Left ventricle myocardium inferior (tissue), 1 donor: ENCODE results near the gene CD79A. TPM values are rescaled to one million over a fixed set of nuclear protein-coding genes. Genes with fewer than 3 reads are reported as not detected.

ENCODE experiments used
- DNase-seq: peaks from one replicate; pipeline ENCODE4 v3.0.0-alpha.2; 2020
- H3K27ac ChIP-seq: fragments of 200-600 bp; replicated peaks from 2 replicates; pipeline ENCODE4 v1.8.0; 2021
- H3K27me3 ChIP-seq: fragments of 200-600 bp; 2 replicates; pipeline ENCODE4 v1.8.0; 2021; ENCODE audit warnings: low read depth
- H3K36me3 ChIP-seq: fragments of 200-600 bp; 2 replicates; pipeline ENCODE4 v1.8.0; 2021
- H3K4me1 ChIP-seq: fragments of 200-600 bp; 2 replicates; pipeline ENCODE4 v1.8.0; 2021
- H3K4me3 ChIP-seq: fragments of 200-600 bp; 2 replicates; pipeline ENCODE4 v1.8.0; 2021; ENCODE audit warnings: mild to moderate bottlenecking, moderate library complexity
- H3K9me3 ChIP-seq: fragments of 200-600 bp; replicated peaks from 2 replicates; pipeline ENCODE4 v1.8.0; 2021
- intact Hi-C: fragments of 100-400 bp; cut with micrococcal nuclease; formaldehyde crosslinking; loops from one replicate; pipeline ENCODE4 v1.11.0; 2022
- long read RNA-seq: library from polyadenylated mRNA; unstranded; transcript quantifications from one replicate; pipeline ENCODE4 v2.0.0, GENCODE V29; 2021
- total RNA-seq: library from RNA; stranded (reverse); fragmentation: NEBNext Ultra II Directional; extraction: Animal tissue kit (Norgen Biotek cat#: 25700); gene quantifications from one replicate; pipeline ENCODE4 v1.2.1, GENCODE V29; 2021
- TF ChIP-seq, protein P1 (sequence below): fragments of 200-600 bp; IDR thresholded peaks from 2 replicates; pipeline ENCODE4 v1.8.0; 2021; ENCODE audit warnings: antibody characterized with exemption, mild to moderate bottlenecking, borderline replicate concordance
- donor health status: DM: no; HTN: yes; CAD: no; lungs with severe emphysema.

CD79A gene
- not detected for total RNA-seq
- long read RNA-seq: 0 reads

DNA sequence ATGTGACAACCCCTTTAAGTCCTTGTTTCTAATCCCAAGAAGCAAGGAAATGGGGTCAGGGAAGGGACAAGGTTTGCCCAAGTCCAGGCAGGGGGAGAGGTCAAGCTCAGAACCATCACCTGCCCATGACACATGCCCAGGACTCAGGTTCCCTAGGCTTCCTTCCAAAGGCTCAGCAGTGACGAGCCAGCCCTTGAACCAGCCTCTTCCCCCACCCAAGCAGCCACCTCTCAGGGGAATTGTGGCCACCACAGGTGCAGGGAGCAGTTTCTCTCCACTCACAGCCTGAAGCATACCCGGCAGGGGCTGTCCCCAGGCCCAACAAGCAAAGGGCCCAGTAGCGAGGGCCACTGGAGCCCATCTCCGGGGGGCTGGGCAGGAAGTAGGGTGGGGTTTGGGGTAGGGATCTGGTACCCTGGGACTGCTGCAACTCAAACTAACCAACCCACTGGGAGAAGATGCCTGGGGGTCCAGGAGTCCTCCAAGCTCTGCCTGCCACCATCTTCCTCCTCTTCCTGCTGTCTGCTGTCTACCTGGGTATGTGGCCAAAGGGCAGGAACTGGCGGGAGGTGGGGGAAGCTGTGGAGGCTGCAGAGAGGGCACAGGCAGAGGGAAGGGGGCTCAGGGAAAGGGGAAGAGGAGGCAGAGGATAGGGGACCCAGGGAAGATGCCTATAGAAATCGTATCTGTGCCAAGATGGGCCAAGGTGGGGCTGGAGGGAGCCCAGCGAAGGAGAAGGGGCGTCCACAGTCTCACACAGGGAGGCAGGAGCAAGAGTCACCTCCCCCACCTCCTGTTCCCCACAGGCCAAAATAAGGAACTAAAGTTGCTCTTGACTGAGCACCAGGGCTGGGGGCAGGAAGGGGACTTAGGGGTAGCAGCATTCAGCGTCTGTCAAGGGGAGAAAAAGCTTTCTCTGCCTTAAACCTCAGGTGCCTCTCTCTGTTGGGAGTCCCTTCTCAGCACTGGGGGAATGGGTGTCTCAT is at the start of gene CD79A:
Gene CD79A, plus strand, starts transcription at position 433 of the 986 bp plus-strand sequence. Its CDS starts 26 bp downstream, at position 459.
- no peak for DNase-seq
- Histone ChIP-seq H3K9me3 (no peaks in the 10 kb centered on the region), H3K4me3 (no peak within 1 kb of the TSS), H3K27me3 (no peaks in the 10 kb centered on the region), H3K36me3 (peaks cover 3% of the 10 kb centered on the region), H3K27ac (no peak within 1 kb of the TSS), H3K4me1 (peaks cover 18% of the 10 kb centered on the region)
- intact Hi-C loops: no loop called here
- TF ChIP-seq, protein P1, sequence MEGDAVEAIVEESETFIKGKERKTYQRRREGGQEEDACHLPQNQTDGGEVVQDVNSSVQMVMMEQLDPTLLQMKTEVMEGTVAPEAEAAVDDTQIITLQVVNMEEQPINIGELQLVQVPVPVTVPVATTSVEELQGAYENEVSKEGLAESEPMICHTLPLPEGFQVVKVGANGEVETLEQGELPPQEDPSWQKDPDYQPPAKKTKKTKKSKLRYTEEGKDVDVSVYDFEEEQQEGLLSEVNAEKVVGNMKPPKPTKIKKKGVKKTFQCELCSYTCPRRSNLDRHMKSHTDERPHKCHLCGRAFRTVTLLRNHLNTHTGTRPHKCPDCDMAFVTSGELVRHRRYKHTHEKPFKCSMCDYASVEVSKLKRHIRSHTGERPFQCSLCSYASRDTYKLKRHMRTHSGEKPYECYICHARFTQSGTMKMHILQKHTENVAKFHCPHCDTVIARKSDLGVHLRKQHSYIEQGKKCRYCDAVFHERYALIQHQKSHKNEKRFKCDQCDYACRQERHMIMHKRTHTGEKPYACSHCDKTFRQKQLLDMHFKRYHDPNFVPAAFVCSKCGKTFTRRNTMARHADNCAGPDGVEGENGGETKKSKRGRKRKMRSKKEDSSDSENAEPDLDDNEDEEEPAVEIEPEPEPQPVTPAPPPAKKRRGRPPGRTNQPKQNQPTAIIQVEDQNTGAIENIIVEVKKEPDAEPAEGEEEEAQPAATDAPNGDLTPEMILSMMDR: no peak

DNA sequence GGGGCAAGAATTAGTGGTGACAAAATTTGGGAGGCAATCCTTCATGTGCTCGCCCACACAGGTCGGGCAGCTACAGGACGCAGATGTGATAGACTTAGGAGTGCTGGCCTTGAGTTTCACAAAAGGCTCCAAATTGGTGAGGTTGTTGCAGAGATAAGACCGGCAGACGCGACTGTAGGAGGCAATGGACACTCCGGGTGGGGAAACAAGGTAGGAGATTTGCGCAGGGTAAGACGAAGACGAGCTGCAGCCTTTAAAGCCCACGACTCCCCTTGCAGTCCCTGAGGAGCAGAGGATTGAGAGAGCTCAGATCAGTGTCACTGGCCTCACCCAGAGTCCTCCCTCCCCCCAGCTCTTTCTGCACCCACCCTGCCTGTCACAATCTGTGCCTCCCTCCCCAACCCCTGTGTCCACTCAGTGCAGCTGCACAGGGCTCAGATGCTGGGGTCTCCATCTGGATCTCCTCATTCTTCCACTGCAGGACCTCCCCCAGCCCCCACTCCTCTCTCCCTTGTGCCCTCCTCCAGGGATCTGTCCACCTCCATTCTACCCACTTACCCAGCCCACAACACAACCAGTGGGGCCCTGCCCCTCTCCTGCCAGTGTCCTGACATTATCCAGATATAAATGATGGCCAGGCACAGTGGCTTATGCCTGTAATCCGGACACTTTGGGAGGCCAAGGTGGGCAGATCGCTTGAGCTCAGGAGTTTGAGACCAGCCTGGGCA is 38.9 kb upstream of the CD79A start:
- DNase-seq: no peak
- H3K4me1 ChIP-seq: no peaks in the 10 kb centered on the region
- peaks cover 97% of the 10 kb centered on the region for H3K27me3 ChIP-seq
- H3K27ac ChIP-seq: no peak overlapping the region
- intact Hi-C loops: no loop called here
- no peaks in the 10 kb centered on the region for H3K36me3 ChIP-seq
- H3K4me3 ChIP-seq: no peak overlapping the region
- no peaks in the 10 kb centered on the region for H3K9me3 ChIP-seq
- TF ChIP-seq, protein P1: no peak

GRCh38 chr19:41839211-41839610 is 37.9 kb upstream of the CD79A start:
- H3K4me3 ChIP-seq: no peak overlapping the region
- no peak for DNase-seq
- intact Hi-C loops: no loop called here
- TF ChIP-seq, protein P1: no peak
- H3K4me1 ChIP-seq: no peaks in the 10 kb centered on the region
- H3K27ac ChIP-seq: no peak overlapping the region
- no peaks in the 10 kb centered on the region for H3K9me3 ChIP-seq
- no peaks in the 10 kb centered on the region for H3K36me3 ChIP-seq
- H3K27me3 ChIP-seq: peaks cover 100% of the 10 kb centered on the region

DNA sequence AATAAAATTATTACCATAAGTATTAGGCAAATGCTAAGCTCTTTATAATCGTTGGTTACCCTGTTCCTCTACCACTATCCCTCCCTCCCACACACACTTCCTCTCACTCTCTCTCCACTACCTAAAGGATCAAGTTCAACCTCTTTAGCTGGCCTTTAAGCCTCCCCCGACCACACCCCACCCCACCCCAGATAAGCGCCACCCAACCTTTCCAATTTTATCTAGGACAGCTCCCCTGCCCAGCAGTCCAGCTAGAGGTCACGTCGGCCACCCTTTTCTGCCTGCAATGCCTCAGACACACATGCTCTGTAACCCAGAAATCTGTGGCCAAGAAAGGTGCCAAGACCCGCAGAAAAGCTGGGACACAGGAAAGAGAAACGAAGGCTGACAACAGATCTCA is 33.7 kb upstream of the CD79A start:
- H3K36me3 ChIP-seq: no peaks in the 10 kb centered on the region
- peaks cover 86% of the 10 kb centered on the region for H3K27me3 ChIP-seq
- no peaks in the 10 kb centered on the region for H3K4me1 ChIP-seq
- intact Hi-C loops: no loop called here
- no peak overlapping the region for H3K4me3 ChIP-seq
- TF ChIP-seq, protein P1: no peak
- H3K27ac ChIP-seq: no peak overlapping the region
- no peak for DNase-seq
- H3K9me3 ChIP-seq: no peaks in the 10 kb centered on the region

GRCh38 chr19:41844601-41845000 is 32.5 kb upstream of the CD79A start, which contains the start of gene LYPD4:
Gene LYPD4, minus strand, starts transcription at chr19:41844683. Its CDS starts 5,398 bp downstream, at chr19:41839285.
- no peak for DNase-seq
- TF ChIP-seq, protein P1: no peak
- peaks cover 84% of the 10 kb centered on the region for H3K27me3 ChIP-seq
- no peaks in the 10 kb centered on the region for H3K36me3 ChIP-seq
- H3K27ac ChIP-seq: no peak within 1 kb of the TSS
- no peaks in the 10 kb centered on the region for H3K4me1 ChIP-seq
- H3K9me3 ChIP-seq: no peaks in the 10 kb centered on the region
- H3K4me3 ChIP-seq: no peak within 1 kb of the TSS
- intact Hi-C loops: no loop called here
